ENCODE measurements around the gene NR4A2.

- TF ChIP-seq, protein P1, sequence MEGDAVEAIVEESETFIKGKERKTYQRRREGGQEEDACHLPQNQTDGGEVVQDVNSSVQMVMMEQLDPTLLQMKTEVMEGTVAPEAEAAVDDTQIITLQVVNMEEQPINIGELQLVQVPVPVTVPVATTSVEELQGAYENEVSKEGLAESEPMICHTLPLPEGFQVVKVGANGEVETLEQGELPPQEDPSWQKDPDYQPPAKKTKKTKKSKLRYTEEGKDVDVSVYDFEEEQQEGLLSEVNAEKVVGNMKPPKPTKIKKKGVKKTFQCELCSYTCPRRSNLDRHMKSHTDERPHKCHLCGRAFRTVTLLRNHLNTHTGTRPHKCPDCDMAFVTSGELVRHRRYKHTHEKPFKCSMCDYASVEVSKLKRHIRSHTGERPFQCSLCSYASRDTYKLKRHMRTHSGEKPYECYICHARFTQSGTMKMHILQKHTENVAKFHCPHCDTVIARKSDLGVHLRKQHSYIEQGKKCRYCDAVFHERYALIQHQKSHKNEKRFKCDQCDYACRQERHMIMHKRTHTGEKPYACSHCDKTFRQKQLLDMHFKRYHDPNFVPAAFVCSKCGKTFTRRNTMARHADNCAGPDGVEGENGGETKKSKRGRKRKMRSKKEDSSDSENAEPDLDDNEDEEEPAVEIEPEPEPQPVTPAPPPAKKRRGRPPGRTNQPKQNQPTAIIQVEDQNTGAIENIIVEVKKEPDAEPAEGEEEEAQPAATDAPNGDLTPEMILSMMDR (IDR thresholded peaks at IDR 0.05; ENCODE audit: low read length): no peak
- no peak for TF ChIP-seq EZH2 (IDR thresholded peaks at IDR 0.05; ENCODE audit: borderline replicate concordance, low read length)
Observed at GRCh38 chr2:156306821-156307220, 25.7 kb downstream of the NR4A2 start.
